GM19372 (cell line): ENCODE measurements around the gene TMEM158.

ENCODE experiments used
- ATAC-seq: cut with Tn5 transposase; IDR thresholded peaks from one replicate; pipeline ENCODE4 v1.9.1; 2021; ENCODE audit warnings: mild to moderate bottlenecking, low read depth, moderate library complexity; ENCODE audit not compliant: unreplicated experiment

TMEM158 gene

DNA sequence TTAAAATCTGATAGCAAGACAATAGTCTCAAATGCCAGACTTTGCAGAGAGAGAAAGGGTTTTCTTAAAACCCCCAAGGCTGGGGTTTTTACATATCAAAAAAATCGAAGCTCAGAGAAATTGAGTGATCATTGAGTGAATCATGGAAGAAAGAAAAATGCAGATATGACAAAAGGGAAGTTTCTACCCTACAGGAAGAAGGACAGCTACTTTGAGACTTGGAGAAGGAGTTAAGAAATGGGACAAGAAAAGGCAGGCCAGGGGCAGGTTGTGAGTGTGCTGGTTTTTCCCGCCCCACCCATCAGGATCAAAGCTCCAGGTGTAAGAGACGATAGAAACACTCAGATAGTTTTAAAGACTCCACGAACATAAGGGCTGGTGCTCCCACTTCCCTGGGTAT, 18.6 kb downstream of the TMEM158 start:
- ATAC-seq = no peak

DNA sequence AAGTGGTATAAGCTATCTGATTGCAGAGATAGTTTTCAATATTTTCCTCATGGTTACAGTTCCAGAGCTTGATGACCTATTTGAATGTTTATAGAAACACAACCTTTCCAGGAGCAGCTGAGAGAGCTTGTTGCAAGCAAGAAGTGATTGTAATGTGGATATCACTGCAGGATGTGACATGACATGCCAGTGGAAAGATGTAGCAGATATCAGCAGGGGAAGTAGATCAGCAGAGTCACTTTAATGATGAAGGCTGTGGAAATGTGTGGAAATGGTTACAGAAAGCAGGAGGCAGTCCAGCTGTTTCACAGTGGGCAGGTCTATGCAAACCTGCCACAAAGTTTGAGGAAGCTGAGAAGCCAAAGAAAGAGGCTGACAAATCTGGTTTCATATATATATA, 21.0 kb downstream of the TMEM158 start:
- no peak for ATAC-seq

DNA sequence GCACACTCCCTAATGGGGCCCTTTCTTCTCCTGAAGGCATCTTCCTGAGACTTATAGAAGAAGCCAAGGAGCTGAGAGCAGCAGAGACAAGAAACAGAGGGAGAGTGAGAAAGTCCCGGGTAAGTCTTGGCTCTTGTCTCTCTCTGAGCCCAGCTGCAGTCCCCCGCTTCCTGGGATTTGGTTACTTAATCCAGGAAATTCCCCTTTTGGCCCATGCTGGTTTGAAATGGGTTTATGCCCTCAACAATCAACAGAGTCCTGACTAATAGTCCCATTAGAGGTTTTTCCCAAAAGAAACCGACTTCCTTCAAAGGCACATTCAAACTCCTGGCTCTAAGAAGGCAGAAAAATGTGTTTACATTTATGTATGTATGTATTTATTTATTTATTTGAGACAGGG, 22.0 kb downstream of the TMEM158 start:
- no peak for ATAC-seq

DNA sequence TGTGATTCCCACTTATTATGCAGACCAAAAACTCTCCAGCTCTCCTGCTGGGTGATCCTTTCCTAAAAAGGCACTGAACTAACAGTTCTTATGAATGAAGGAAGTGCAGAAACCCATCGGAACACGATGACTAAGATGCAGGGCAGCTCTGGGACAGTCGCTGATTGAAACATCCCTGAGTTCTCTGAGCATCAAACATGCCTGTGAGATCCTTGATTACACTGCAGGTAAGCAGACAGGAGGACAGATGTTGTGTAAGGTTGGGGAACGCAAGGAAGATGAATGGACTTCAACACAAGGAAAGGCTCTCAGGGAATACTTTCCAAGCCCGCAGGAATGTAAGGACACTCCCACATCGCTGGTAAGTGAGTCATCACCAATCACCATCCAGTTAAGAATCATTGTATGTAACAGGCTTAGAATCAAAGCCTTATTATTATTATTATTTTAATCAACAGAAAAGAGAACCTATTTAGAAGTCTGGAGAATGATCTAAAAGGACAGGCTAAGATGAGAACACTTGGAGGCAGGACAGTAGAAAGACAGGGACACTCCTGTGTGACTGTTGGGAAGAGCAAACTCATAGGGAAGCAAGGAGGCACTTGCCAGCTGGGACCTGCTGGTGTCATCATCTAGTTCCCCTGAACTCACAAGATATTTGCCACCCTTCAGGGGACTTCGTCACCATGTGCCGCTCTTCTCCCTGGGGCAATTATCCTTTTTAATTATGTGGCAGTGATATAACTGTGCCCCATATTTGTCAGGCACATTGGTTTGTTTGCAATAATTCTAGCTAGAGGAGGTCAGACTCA, 26.0 kb downstream of the TMEM158 start:
- ATAC-seq = no peak

DNA sequence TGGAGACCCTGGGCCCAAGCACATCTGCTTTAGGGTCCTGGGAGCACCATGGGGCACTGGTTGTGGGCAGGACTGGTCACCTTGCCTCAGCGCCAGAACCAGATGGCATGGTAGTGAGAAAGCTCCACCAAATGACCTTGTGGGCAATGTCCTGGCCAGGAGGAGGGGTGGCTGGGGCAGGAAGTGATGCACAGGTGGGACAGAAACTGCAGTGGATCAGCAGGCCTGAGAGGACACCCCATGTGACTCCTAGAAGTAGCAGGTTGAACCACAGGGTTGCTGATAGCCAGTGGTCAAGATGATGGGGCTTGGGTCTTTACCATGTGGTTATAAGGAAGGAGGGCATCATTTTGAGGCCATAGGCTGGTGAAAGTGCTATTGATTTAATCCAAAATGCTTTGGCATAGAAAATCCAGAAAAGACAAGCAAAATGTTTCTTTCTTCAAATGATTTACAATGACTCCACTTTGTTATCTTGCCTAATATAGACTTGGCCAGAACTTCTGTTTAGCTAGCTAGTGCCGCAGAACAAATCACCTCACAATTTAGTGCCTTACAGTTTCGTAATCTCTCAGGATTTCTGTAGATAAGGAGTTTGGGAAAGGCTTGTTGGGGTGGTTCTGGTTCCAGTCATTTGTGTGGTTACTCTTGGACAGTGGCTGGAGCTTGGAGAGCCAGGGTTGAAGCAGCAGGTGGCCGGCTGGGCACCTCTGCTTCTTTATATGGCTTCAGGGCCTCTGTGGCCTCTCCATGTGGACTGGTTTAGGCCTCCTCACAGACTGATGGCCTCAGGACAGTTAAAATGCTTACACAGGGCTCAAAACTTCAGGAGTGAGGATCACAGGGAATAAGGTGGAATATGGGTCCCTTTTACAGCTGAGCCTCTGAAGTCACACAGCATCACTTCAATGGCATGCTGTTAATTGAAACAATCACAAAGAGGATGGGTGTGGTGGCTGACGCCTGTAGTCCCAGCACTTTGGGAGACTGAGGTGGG, 27.5 kb downstream of the TMEM158 start:
- ATAC-seq = no peak

DNA sequence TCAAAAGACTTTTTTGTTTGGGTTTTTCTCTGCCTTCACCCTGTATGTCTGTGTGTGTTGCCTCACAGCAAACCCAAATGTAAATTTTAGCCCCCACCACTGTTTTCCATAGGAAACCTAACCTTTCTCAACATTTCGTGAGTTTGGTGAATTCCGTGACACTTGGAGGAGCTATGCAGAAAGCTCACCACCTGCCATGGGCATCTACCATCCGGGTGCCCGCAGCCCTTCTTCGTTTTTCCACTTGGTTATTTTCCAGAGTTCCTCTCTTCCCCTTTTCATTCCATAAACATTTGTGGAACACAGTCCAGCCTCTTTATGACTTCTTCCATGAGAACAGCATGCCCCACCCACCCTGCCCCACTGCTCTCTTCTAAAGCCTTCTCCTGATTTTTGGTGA, 31.3 kb downstream of the TMEM158 start:
- ATAC-seq = no peak

DNA sequence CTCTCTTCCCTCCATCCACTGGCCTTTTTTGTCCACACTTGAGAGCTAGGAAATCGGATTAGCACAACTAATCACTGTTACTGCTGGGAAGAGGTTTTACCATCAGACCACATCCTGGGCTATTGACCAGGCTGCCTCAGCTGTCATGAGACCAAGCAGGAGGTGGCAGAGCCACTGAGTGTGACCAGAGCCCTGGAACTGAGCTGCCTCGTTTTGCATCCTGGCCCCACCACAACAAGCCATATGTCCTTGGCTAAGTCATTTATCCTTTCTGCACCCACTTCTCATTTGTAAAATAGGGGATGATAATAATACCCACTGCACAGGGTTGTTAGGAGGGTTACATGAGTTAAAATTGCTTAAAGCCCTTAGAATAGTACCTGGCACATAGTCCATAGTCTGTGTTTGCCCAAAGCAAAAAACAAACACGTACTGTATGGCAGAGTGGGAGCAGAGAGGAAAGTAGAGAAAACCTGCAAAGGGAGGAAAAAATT, 34.1 kb downstream of the TMEM158 start:
- ATAC-seq = no peak

DNA sequence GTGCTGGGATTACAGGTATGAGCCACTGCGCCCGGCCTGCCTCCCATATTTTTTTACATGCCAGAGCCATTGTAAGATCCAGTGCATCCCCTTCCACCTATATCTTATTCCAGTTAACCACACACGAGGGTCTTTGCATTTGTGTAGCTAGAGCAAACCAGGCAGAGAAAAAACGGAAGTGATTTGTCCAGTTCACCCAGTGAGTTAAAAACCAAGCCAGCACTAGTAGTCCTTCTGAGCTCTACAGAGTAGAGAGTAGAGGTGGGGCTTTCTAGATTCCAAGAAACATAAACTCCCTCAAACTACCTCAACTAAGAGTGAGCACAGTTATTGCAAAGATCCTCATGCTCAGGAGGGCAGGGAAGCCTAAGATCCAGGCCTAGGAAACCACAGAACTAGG, 34.7 kb downstream of the TMEM158 start:
- ATAC-seq = no peak

DNA sequence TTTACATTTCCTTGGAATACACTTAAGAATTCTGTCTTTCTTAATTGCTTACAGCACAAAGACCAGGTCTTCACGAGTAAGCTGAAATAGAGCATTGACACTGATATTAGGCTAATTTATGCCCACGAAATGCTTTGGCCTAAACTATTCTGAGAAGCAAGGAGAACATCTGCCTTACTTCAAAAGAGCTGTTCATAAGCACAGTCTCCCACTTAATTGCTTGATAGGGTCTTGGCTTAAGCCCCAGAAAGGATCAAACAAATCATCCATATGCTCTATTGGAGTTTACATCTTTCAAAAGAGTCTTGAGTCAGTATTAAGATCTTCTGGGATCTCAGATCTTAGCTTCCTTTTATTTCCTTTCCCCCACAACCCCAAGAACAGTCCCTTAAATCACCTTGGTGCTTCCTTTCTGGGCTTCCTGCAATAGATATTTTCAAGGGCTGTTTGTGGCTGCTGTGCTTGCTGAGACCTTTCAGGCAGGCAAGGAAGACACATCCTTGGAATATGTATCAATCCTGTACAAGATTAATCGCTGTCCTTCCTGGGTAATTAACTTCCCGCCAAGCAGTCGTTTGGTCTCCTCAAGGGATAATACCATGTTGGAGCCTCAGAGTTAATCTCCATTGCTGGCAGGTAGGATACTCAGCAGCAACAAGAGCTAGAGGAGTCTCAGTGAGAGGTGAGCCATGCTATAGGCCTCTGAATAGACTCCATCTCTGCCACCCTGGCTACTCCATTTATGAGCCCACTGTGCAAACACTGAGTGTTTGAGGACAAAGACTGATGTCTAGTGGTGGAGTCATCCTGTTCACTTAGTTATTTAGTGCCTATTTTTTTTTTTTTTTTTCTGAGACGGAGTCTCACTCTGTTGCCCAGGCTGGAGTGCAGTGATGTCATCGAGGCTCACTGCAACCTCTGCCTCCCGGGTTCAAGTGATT, 37.1 kb downstream of the TMEM158 start:
- ATAC-seq = no peak

DNA sequence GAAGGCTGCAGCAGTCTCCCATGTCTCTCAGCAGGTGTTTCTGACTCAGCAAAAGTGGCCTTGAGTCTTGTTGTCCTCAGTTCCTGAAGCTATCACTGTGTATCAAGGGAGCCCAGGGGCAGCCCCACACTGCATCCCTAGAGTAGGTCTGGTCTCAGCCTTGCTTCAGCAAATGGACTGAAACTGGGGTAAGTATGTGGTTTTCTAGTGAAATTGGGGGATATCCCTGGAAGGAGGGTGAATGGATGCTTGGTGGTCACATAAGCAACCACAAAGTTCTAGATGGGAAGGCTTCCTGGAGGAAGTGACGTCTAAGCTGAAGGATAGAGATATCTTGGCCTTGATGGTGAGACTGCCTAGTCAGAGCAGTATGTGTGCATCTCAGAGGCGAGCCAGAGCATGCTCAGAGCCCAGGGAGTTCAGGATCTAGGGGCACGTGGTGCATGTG, 38.4 kb downstream of the TMEM158 start:
- no peak for ATAC-seq

DNA sequence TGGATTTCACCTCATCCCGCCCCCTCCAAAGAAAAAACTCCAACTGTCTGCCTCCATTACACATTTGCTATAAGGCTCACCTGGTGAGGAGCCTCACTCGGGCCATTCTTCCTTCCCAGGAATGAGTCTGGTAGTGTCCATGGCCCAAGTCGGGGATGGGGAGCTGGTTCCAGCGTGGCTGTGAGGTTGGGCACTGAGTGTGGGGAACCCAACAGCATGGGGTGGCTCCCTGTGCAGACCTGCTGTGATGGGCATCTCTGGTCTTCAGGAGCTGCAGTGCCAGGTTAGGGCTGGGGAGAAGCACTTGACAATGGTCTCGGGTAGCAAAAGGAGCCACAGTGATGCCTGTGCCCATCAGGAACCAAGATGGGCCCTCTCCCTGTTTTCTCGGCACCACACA, 39.2 kb downstream of the TMEM158 start:
- ATAC-seq = no peak

DNA sequence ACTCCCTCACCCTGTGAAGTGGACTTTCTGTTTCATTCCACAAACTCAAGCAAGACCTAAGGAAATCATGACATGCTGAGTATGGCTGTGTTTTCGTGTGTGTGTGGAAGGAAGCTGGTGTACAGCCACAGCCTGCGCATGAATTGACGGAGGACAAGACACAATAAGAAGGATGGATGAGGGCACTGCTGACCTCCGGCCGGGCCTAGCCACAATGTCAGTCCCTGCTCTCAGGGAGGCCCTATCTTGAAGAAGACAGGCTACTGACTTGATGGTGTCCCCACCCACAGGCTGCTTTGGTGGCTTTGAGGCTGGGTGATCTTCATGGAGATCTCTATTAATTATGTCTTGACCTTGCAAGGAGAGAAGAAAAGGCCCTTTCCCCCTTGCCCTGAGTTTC, 40.6 kb downstream of the TMEM158 start:
- ATAC-seq = no peak

DNA sequence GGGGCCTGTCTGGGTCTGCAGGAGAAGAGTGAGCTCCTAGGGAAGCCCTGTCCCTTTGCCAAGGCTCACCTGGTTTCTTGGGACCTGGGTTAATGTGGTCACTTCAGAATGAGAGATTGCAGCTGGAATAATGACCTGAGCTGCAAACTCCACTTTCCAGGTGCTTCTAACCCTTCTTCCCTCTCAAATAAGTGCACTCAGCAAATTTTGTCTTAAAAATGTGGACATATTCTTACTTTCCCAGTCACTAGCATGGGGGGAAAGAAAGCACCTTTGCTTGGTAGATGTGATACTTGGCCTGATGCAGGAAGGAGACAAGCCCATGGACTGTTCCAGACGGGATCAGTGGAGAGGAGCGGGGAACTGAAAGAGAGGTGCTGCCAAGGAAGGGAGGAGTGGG, 41.0 kb downstream of the TMEM158 start:
- no peak for ATAC-seq

DNA sequence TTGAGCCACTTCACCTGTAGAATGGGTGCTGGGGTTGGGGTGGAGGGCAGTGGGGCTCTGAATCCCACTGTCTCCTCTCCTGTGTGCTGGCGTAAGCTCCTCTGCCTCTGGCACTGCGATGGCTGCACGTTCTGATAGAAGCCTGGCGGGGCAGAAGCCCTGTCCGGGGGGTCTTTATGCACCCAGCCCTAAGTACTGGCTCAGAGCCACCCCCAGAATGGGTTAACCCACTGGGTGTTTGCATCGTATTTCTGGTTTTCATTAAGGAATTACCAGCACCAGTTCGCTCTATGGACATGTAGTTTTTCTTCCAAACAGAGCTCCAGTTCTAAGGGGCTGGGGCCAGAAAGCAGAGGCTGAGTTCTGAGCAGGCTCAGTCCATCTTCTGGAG, 42.2 kb downstream of the TMEM158 start:
- ATAC-seq = no peak

DNA sequence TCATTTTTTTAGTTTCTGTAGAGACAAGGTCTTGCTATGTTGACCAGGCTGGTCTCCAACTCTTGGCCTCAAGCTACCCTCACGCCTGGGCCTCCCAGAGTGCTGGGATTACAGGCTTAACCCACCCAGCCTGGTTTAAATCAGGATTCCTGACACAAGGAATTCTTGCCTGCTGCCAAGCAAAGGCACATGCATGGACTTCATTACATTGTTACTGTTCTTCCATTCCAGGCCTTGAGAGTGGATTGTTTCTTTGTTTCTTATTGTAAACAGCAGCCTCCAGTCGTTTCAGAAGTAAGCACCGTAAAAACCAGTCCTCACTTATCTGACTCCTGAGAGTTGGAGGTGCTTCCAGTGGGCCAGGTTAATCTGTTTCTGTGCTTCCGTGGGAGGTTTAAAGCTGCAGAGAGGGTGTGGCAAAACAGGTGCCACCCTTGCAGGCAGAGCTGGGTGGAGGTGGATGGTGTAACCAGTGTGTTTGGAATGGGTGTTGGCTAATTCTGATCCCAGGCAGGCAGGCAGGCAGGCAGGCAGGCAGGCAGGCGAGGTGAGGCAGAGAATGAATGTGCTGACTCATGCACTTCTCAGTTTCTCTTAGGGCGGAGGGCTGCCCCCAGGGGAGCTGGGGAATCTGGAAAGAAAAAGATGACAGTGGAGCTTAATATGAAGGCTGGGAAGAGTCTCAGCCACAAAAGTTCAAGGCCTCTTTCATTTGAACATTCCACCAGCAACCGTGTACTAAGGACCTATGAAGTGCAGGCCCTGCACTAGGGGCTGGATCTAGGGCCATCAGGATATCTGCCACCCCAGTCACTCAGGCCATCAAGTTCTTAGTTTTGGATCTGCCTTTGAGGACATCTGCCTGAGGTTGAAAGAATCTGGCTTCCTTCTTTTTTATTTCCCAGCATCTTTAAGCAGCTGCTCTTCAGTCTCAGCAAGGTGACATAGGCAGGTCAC, 42.9 kb downstream of the TMEM158 start:
- ATAC-seq = no peak

DNA sequence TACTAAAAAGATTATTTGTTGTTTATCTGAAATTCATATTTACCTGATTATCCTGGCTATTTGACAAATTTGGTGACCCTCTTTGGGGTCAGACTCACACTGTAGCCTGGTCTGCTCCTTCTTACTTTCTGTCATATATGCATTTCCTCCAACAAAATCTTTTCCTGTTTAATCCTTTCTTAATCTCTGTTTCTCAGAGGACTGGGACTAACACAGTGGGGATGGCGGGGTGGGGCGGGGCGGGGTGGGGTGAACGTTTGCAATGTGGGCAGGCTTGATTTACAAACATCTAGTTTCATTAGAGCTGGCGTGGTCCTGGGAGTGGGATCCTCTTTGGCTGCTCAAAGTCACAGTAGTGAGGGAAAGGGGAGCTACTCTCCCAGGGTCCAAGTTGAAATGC, 44.6 kb downstream of the TMEM158 start:
- ATAC-seq = no peak

DNA sequence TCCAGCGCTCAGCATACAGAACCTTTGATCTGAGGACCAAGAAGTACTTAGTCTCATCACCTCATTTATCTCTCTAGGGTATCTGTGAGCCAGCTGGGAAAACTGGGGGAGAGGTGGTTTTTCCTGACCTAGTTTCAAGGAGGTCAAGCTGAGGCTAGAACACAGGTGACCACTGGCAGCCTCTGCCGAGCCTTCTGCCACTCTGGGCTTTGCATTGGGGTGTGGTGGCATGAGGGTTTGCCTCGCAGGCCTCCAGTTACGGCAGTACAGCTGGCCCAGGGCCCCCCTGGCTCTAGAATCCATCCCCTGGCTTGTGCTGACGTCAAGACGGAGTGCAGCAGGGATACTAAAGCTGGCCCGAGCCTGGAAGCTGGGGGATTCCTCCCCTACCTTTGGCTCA, 45.2 kb downstream of the TMEM158 start:
- ATAC-seq = no peak

DNA sequence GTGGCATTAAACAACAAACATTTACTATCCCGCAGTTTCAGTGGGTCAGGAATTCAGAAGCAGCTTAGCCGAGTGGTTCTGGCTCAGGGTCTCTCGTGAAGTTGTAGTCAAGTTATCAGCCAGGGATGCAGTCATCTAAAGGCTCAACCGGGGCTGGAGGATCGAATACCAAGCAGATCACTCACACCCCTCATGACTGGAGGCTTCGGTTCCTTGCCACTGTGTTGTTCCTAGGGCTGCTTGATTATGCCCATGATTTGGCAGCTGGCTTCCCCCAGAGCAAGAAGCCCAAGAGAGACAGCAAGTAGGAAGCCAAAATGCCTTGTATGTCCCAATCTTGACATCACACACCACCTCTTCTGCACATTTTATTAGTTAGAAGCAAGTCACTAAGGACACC, 46.0 kb downstream of the TMEM158 start:
- no peak for ATAC-seq

DNA sequence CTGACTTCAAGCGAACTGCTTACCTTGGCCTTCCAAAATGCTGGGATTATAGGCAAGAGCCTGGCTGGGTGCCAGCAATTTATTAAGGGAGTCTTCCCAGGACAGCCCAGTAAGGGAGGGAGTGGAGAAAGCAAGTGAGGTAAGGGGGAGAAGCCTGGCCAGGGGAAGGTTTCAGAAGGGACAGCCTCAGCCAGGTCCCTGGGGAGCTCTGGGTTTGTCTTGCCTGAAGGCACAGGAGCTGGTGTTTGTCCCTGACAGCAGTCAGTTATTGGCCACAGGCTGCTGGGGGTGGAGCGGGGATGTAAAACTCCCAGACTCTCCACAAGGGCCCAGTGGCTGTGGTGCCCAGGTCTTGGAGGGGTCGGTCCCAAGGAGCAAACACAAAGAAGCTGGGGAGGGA, 46.9 kb downstream of the TMEM158 start:
- no peak for ATAC-seq
